HG03558 (cell line): Measurements from ENCODE around the gene PAK2.
A peak's percentile ranks its signal among the peaks of the same experiment; 100 is the strongest.
"Not testable (repeated sequence)": the region's sequence is repeated elsewhere in the genome, so short reads cannot be mapped to it uniquely, and the experiment has no call there.

Experiments
- ATAC-seq: cut with Tn5 transposase; IDR thresholded peaks from one replicate; pipeline ENCODE4 v1.9.1; 2021; ENCODE audit warnings: moderate number of reproducible peaks; ENCODE audit not compliant: unreplicated experiment; ENCODE audit errors: extremely low read depth

The PAK2 gene

GRCh38 chr3:196839351-196839750 is 99.7 kb downstream of the PAK2 start:
- not testable (repeated sequence) for ATAC-seq

DNA sequence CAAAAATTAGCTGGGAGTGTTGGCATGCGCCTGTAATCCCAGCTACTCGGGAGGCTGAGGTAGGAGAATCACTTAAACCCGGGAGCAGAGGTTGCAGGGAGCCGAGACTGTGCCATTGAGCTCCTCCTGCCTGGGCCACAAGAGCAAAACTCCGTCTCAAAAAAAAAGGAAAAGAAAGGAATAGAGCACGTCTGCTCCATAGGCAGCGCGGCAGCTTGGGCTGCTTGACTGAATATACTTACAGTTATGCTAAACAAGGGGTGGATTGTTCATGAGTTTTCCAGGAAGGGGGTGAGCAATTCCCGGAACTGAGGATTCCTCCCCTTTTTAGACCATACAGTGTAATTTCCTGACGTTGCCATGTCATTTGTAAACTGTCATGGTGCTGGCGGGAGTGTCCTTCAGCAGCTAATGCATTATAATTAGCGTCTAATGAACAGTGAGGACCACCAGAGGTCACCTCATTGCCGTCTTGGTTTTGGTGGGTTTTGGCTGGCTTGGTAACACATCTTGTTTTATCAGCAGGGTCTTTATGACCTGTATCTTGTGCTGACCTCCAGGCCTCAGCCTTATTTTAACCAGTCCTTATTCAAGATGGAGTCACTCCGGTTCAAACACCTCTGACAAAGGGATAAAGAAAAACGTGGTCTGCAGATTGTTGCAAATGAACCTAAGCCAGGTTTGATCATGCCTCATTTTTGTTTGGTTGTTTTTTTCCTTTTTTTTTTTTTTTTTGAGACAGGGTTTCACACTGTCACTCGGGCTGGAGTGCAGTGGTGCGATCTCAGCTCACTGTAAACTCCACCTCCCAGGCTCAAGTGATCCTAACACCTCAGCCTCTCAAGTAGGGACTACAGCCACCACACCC is 103.1 kb downstream of the PAK2 start:
- ATAC-seq, result no peak

DNA sequence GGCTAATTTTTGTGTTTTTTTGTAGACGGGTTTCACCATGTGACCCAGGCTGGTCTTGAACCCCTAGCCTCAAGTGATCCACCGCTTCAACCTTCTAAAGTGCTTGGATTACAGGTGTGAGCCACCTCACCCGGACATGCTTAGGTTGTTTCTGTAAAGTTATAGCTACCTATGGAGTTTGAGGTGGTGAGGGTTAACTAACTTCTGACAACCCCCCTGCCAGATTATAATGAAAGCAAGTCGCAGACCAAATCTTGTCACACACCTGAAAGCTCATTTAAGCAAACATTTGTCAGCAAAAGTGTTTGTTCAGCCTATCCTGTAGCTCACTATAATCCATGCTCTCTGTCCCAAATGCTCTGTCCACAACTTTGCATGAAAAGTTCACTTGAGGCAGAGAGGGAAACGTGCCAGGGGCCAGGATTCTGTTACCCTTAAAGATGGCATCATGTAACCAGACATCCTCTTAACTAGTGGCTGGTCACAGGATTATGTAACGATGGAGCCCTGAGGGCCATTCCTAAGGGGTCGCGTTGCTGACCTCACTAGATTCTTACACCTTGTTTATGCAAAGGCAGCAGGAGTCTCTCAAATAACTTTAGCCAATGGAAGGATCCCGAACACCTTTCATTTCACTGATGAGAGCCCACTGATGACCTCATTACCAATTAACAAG is 103.9 kb downstream of the PAK2 start:
- ATAC-seq, result no peak

DNA sequence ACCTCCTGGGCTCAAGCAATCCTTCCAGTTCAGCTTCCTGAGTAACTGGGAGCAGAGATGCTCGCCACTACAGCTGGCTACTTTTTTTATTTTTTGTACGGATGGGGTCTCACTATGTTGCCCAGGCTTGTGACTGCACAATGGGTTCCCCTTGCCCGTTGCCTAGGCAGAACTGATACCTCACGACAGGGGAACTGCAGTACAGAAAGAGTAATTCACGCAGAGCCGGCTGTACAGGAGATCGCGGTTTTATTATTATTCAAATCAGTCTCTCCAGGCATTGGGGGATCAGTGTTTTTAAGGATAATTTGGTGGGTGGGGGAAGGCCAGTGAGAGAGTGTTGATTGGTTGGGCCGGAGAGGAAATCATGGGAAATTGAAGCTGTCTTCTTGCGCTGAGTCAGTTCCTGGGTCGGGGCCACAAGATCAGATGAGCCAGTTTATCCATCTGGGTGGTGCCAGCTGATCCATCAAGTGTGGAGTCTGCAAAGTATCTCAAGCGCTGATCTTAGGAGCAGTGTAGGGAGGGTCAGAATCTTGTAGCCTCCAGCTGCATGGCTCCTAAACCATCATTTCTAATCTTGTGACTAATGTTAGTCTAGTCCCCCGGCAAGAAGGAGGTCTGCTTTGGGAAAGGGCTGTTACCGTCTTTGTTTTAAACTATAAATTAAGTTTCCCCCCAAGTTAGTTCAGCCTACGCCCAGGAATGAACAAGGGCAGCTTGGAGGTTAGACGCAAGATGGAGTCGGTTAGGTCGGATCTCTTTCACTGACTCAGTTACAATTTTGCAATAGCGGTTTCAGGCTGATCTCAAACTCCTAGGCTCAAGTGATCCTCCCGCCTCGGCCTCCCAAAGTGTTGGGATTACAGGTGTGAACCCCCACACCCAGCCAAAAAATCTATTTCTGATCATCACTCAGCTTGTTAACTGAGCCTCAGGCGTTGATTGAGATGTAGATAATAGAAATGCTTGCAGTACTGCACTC is 104.9 kb downstream of the PAK2 start:
- ATAC-seq, result not testable (repeated sequence)

- ATAC-seq, result not testable (repeated sequence)
These were observed 108.7 kb downstream of the PAK2 start for GRCh38 chr3:196848375-196848774.

- ATAC-seq, result no peak
These were observed 109.6 kb downstream of the PAK2 start for GRCh38 chr3:196849180-196849741.

DNA sequence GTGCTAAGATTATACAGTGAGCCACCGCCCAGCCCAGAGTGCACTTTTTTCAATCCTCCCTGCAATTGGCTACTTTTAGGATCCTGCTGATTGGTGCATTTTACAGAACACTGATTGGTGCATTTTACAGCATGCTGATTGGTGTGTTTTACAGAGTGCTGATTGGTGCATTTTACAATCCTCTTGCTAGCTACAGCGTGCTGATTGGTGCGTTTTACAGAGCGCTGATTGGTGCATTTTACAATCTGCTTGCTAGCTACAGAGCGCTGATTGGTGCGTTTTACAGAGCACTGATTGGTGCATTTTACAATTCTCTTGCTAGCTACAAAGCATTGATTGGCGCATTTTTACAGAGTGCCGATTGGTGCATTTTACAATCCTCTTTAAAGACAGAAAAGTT is 123.3 kb downstream of the PAK2 start:
- ATAC-seq, result not testable (repeated sequence)

GRCh38 chr3:196867155-196867506 is 127.5 kb downstream of the PAK2 start:
- no peak for ATAC-seq

DNA sequence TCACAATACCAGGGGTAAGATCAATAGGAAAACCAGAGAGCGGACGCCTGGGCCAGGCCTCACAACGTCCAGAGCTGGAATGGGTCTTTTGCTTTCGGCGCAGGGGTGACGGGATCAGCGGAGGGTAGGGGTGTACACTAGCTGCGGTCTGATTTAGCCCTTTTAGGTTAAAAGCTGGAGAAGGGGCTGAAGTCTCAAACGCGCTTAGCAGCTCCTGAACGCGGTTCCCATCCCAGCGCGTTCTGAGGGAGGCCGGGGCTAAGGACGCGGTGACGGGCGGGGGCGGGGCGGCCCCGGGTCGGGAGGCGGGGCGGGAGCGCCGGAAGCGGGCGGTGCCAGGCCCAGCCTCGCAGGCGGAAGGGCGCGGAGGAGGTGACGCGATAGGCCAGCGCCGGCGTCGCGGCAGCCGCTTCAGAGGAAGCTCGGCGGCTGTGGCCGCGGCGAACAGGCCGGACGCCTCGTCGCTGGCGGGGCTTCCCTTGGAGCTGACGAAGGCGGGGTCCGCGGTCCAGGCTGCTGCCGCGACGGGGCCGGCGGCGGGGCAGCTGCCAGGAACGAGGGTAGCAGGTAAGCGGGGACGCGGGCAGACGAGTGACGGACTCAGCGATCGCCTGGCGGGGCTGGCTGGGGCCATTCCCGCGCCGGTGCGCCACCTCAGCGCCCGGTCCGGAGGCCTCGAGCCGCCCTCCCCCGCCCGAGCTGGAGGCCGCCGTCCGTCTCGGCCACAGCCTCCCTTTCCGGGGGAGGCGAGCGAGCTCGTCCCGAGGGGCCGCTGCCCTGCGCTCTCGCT is 128.0 kb downstream of the PAK2 start, which contains the start of gene SENP5:
Gene SENP5, plus strand, starts transcription at position 414 of the 790 bp plus-strand sequence. CDS start 17,262 bp downstream, outside the sequence.
- peak; percentile 82 for ATAC-seq

- no peak for ATAC-seq
These were observed 128.6 kb downstream of the PAK2 start for GRCh38 chr3:196868297-196868661.

- no peak for ATAC-seq
These were observed 132.7 kb downstream of the PAK2 start for GRCh38 chr3:196872316-196872715.

- ATAC-seq, result not testable (repeated sequence)
These were observed 134.9 kb downstream of the PAK2 start for GRCh38 chr3:196874511-196875094.

- no peak for ATAC-seq
These were observed 135.6 kb downstream of the PAK2 start for GRCh38 chr3:196875258-196875657.
